HG03457 (cell line): ENCODE data around the gene PROSER3.

ENCODE experiments used
- ATAC-seq: cut with Tn5 transposase; IDR thresholded peaks from one replicate; pipeline ENCODE4 v1.9.1; 2021; ENCODE audit warnings: moderate number of reproducible peaks; ENCODE audit not compliant: unreplicated experiment

The PROSER3 gene

GRCh38 chr19:35816262-35816661 is 58.3 kb downstream of the PROSER3 start:
- ATAC-seq: no peak

DNA sequence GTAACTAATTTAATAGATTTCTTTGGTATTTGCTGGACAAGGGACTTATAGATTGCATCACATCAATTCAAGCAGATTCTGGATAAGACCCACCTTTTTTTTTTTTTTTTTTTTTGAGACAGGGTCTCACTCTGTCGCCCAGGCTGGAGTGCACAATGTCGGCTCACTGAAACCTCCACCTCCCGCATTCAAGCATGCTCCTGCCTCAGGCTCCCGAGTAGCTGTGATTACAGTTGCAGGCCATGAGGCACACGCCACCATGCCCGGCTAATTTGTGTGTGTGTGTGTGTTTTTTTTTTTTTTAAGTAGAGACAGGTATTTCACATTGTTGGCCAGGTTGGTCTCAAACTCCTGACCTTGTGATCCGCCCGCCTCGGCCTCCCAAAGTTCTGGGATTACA is 58.9 kb downstream of the PROSER3 start:
- no peak for ATAC-seq

DNA sequence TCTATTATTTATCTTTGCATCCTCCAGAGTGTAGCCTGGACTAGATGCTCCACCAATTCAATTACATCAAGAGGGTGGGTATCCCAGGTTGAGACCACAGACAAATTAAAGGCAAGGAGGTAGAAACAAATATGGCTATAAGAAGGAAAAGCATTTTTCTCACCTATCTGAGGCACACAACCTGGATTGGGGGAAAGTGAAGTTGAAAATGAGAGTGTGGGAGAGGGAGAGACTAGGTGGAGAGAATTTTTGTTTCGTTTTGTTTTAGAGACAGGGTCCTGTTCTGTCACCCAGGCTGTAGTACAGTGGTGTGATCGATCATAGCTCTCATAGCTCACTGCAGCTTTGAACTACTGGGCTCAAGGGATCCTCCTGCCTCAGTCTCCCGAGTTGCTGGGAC is 60.5 kb downstream of the PROSER3 start:
- ATAC-seq: no peak
